Occipital lobe (tissue), 3 donors: ENCODE data around the gene TFE3. TPM values are rescaled to one million over a fixed set of nuclear protein-coding genes. Genes with fewer than 3 reads are reported as not detected.
"Not testable (repeated sequence)": the region's sequence is repeated elsewhere in the genome, so short reads cannot be mapped to it uniquely, and the experiment has no call there.

Source experiments
- DNase-seq: peaks from one replicate; lab custom pipeline; 2025; lab: John Stamatoyannopoulos, UW
- small RNA-seq: library from RNA; depleted of rRNA; stranded (forward); fragments of <200 nt; gene quantifications from one replicate; pipeline ENCODE3, GENCODE V24; 2014
- total RNA-seq: library from RNA; depleted of rRNA; stranded (reverse); fragments of >200 nt; gene quantifications from one replicate; pipeline ENCODE4 v1.2.3, GENCODE V29; 2014

Gene TFE3
- total RNA-seq, 1 donor from 2014 or later: 8.1 TPM

- DNase-seq: no peak
These were observed 41.6 kb downstream of the TFE3 start for GRCh38 chrX:49001521-49002090.

GRCh38 chrX:49000636-49001035 is 42.5 kb downstream of the TFE3 start:
- no peak for DNase-seq

- DNase-seq: no peak
These were observed 44.1 kb downstream of the TFE3 start for GRCh38 chrX:48999030-48999429.

- DNase-seq: no peak
These were observed 44.8 kb downstream of the TFE3 start for GRCh38 chrX:48998391-48998790.

GRCh38 chrX:48997865-48998264 is 45.3 kb downstream of the TFE3 start:
- no peak for DNase-seq

GRCh38 chrX:48997455-48997854 is 45.7 kb downstream of the TFE3 start:
- no peak for DNase-seq

GRCh38 chrX:48996969-48997368 is 46.2 kb downstream of the TFE3 start:
- no peak for DNase-seq

GRCh38 chrX:48992341-48992740 is 50.8 kb downstream of the TFE3 start:
- no peak for DNase-seq

GRCh38 chrX:48989483-48989882 is 53.7 kb downstream of the TFE3 start:
- DNase-seq: no peak

GRCh38 chrX:48983896-48984295 is 59.3 kb downstream of the TFE3 start:
- DNase-seq: no peak

GRCh38 chrX:48983081-48983480 is 60.1 kb downstream of the TFE3 start:
- DNase-seq: no peak

GRCh38 chrX:48981178-48981577 is 62.0 kb downstream of the TFE3 start:
- DNase-seq: no peak

- not testable (repeated sequence) for DNase-seq
These were observed 62.8 kb downstream of the TFE3 start for GRCh38 chrX:48980341-48980740.

Small RNA genes within 50 kb of the gene (small RNA-seq; reads per million reads assigned to genes)
- gene RNU4-52P: not detected

Other genes starting within 250 kb of the TFE3 start
- 64.1 TPM for gene HDAC6, start 241.3 kb downstream of the TFE3 start, total RNA-seq
- gene ERAS, start 216.8 kb downstream of the TFE3 start, total RNA-seq: not detected
- 48.7 TPM for gene PCSK1N, start 207.7 kb downstream of the TFE3 start, total RNA-seq
- 27.9 TPM for gene TIMM17B, start 145.6 kb downstream of the TFE3 start, total RNA-seq
- gene PQBP1, start 145.4 kb downstream of the TFE3 start, total RNA-seq: 26.8 TPM
- 8.7 TPM for gene SLC35A2, start 131.7 kb downstream of the TFE3 start, total RNA-seq
- gene PIM2, start 124.3 kb downstream of the TFE3 start, total RNA-seq: 10.6 TPM
- 18.1 TPM for gene OTUD5, start 85.8 kb downstream of the TFE3 start, total RNA-seq
- 1.1 TPM for gene KCND1, start 71.5 kb downstream of the TFE3 start, total RNA-seq
- gene GRIPAP1, start 41.1 kb downstream of the TFE3 start, total RNA-seq: 29.9 TPM
- 2.0 TPM for gene CCDC120, start 15.6 kb upstream of the TFE3 start, total RNA-seq
- 3.0 TPM for gene PRAF2, start 30.6 kb upstream of the TFE3 start, total RNA-seq
- gene WDR45, start 36.5 kb upstream of the TFE3 start, total RNA-seq: 23.9 TPM
- 18.2 TPM for gene GPKOW, start 80.4 kb upstream of the TFE3 start, total RNA-seq
- gene MAGIX, start 119.4 kb upstream of the TFE3 start, total RNA-seq: 3.4 TPM
- 0.62 TPM for gene PLP2, start 128.5 kb upstream of the TFE3 start, total RNA-seq
- 0.47 TPM for gene PRICKLE3, start 143.0 kb upstream of the TFE3 start, total RNA-seq
- gene SYP, start 156.8 kb upstream of the TFE3 start, total RNA-seq: 158 TPM
- not detected for gene CACNA1F, start 190.0 kb upstream of the TFE3 start, total RNA-seq
- 5.6 TPM for gene CCDC22, start 192.1 kb upstream of the TFE3 start, total RNA-seq
- gene FOXP3, start 221.4 kb upstream of the TFE3 start, total RNA-seq: 0.16 TPM
- 12.6 TPM for gene PPP1R3F, start 226.4 kb upstream of the TFE3 start, total RNA-seq